ENCODE results near the gene GHRH.

GHRH gene, protein sequence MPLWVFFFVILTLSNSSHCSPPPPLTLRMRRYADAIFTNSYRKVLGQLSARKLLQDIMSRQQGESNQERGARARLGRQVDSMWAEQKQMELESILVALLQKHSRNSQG

DNA sequence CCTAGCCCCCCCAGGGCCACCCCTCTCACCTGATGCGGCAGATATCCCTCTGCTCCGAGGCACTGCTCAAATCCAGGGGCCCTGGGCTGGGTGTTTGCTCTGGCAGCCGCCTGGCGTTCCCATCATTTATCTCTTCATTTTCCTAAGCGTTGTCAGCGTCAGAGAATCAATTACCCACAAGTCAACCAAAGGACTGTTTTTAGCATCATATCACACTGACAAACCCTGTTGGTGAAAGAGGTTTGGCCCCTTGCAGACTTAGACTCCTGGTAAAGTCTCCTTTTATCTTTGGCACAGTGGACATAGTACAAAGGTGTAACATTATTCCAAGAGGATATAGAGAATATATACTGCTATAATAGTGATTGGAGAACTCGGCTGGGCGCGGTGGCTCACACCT is at the start of gene GHRH:
GHRH (minus strand) TSS at position 101 of the 400 bp plus-strand sequence. CDS start 4,925 bp downstream, outside the sequence.
- no peak for TF ChIP-seq ZNF274 (IDR thresholded peaks at IDR 0.05; ENCODE audit: low read depth, low read length)
- H3K4me3 ChIP-seq (ENCODE audit: low read length), result no peak within 1 kb of the TSS

DNA sequence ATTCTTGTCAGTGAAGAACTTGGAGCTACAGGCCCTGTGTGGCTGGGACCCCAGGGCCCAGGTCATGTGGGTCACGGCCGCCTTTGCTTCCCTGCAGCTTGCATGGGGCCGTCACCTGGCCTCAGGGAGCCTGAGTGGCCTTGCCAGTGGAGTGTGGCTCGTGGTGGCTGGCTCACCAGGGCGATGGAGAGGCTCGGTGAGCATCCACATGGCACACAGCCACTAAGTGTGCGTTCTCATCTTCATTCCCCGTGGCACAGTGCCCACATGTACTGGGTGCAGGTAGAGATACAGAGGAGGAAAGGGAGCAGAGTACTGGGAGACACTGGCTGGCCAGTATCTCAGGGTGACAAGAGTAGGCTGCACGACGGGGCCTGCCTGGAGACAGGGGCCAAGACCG is 49.3 kb upstream of the GHRH start:
- H3K4me3 ChIP-seq (ENCODE audit: low read length), result no peak overlapping the region
- TF ChIP-seq ZNF274 (IDR thresholded peaks at IDR 0.05; ENCODE audit: low read depth, low read length), result no peak

DNA sequence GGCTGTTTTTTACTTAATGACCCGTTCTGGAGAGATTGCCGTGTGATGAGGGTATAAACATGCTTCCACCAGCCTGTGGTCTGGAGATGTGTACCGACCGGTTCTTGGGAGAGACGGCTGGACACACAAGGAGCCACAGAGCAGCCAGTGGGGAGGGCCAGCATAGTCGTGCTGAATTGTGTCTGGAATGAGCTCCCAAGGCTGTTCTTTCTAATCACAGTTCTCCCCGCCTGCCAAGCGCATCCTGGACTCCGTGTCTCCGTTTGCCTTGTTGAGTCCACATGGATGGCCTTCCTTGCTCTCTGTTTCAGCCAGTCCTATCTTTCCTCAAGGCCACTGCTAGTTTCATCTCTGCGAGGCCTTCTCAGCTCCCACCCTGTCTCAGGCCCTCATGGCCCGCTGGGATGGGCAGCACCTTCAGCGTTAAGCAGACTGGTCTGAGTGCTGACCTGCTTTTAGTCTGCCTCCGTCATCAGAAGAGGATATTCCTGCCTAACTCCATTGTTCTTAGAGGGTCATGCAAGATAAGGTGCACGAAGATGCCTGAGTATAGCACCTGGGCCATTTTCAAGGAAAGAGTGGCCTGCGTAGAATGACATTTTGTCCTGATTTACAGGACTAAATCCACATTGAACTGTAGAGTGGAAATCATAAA is 48.4 kb upstream of the GHRH start:
- TF ChIP-seq ZNF274 (IDR thresholded peaks at IDR 0.05; ENCODE audit: low read depth, low read length), result no peak
- H3K4me3 ChIP-seq (ENCODE audit: low read length), result no peak overlapping the region

DNA sequence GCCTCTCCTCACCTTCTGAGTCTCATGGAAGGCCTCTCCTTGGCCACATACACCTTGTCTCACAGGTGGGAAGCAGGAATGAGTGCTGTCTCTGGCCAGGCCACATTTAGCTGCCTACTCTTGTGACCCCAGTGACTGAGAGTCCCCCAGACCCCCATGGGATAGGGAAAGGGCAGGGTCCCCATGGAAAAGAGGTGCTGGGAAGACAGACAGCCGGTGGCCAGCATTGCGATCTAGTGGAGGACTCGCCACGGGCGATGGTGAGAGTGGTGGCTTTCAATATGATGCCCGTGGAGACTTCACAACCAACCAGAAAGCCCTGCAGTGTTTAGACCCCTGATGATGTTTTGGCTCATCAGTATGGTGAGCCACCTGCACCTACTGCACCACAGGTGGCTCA is 47.7 kb upstream of the GHRH start:
- no peak overlapping the region; the same call in 1 of the 2 replicates for H3K4me3 ChIP-seq (ENCODE audit: low read length)
- TF ChIP-seq ZNF274 (IDR thresholded peaks at IDR 0.05; ENCODE audit: low read depth, low read length), result no peak

DNA sequence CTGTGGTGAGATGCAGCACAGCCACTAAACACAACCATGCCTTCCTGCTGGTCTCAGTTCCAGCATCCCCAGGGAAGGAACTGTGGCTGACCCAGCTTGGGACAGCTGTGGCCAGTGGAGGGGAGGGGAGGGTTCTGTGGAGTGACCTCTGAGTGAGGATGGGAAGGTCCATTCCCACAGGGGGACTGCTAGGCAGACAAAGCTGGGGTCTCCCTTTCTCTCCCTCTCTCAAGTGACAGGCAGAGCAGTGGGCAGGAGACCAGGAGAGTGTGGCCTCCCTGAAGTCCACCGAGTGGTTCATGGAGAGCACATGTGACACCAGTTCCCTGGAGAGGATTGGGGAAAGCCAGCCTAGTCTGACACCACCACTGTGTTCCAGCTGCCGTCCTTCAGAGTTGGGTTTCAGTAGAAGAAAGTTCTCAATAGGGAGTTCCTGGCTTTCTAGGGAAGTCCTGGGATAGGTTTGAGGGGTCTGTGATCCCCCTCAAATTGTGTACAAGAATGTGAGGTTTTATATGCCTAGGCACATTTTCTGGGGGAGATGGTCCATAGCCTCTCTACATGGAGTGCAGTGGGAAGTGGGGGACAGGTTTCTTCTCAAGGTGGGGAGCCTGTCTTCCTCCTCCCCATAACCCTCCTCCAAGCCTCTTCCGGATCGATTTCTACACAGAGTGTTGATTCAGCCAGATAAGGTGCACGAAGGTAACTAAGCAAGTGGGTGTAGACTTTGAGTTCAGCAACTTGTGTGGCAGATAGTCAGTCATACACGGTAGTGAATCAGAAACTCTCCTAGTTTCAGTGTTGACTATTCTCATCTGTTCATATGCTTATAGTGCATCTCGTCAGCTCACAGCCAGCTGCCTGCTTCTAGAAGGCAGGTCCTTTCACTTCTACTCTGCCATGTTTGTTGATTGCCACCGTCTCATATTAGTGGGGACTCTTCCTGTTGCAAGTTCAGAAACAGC is 46.8 kb upstream of the GHRH start:
- H3K4me3 ChIP-seq (ENCODE audit: low read length), result no peak overlapping the region; the same call in 1 of the 2 replicates

DNA sequence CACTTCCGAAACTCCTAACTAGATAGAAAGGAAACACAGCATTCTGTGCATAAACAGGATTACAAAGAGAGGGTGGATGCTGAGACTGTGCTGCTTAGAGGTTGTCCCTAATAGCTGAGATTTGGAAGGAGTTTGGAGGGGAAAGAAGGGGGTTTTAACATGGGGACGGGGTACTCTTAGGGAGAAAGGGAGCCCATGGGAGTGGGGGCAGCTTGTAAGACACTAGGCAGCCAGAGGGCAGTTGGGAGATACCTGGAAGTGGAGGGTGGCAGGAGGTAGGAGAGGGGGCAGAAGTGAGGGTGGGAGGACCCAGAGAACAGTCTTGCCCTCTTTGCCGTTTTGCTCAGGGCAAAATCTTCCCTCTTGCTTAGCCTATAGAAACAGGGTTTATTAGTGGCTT is 44.2 kb upstream of the GHRH start:
- no peak for TF ChIP-seq ZNF274 (IDR thresholded peaks at IDR 0.05; ENCODE audit: low read depth, low read length)
- no peak overlapping the region for H3K4me3 ChIP-seq (ENCODE audit: low read length)

More for the DNA sequence above, 46.8 kb upstream of the GHRH start:
- TF ChIP-seq ZNF274 (IDR thresholded peaks at IDR 0.05; ENCODE audit: low read depth, low read length), result no peak

DNA sequence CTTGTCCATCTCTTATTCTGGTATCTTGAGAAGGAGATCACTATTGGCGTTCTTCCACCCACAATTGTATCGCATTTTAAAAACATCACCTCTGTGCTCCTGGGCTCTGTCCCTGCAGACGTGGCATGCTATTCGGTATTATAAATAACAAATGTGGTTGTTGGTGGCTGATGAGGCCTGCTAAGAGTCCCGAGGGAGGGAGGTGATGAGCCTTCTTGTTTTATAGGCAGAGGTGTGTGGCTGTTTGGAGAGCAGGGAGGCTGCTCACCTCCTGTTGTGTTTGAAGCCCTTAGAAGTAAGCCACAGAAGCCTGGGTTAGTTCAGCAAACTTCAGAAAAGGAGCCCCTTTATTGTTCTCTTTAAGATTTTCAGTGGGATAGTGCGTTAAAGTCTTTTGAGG is 43.5 kb upstream of the GHRH start:
- no peak for TF ChIP-seq ZNF274 (IDR thresholded peaks at IDR 0.05; ENCODE audit: low read depth, low read length)
- no peak overlapping the region for H3K4me3 ChIP-seq (ENCODE audit: low read length)

DNA sequence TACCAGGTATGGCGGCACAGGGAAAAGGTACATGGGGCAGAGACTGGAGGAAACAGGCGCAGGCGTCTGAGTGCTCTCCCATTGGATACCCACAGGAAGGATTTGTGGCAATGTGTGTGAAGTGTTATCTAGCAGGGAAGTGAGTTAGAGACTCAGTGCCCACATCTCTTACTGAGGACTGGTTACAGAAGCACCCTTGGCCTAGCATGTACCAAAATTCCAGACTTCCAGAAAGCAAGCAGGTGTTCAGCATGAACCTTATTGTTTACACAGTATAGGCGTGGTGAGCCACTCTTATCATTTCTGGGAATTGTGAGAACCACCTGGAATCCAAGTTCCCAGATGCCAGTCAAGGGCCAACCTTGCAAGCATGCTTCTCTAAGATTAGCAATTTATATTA is 42.0 kb upstream of the GHRH start:
- TF ChIP-seq ZNF274 (IDR thresholded peaks at IDR 0.05; ENCODE audit: low read depth, low read length), result no peak
- no peak overlapping the region for H3K4me3 ChIP-seq (ENCODE audit: low read length)

DNA sequence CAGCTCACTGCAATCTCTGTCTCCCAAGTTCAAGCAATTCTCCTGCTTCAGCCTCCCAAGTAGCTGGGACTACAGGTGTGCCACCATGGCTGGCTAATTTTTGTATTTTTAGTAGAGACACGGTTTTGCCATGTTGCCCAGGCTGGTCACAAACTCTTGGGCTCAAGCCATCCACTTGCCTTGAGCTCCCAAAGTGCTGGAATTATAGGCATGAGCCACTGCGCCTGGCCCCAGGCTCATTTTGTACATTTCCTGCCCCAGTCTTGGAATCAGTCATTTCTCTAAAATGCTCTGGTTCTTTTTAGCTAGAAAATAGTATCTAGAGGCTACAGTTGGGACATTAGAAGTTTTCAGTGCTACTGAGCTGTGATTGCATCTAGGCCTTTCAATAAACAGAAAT is 41.4 kb upstream of the GHRH start:
- H3K4me3 ChIP-seq (ENCODE audit: low read length), result no peak overlapping the region
- TF ChIP-seq ZNF274 (IDR thresholded peaks at IDR 0.05; ENCODE audit: low read depth, low read length), result no peak

DNA sequence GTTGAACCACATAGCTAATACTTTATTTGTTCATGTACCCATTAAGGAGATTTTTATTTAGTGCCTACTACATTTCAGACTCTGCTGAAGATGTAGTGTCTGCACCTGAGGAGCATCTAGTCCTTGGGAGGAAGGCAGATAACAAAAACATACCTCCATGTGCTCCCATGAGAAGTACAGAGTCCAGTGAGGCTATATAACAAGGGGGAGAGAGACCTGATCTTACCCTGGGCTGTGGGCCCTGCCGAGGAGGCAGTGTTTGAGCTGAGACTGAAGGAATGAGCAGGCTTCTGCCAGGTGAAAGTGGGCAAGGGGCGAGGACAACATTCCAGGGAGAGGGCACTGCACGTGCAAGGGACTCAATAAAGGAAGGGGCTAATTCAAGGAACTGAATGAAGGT is 39.9 kb upstream of the GHRH start:
- TF ChIP-seq ZNF274 (IDR thresholded peaks at IDR 0.05; ENCODE audit: low read depth, low read length), result no peak
- no peak overlapping the region for H3K4me3 ChIP-seq (ENCODE audit: low read length)

DNA sequence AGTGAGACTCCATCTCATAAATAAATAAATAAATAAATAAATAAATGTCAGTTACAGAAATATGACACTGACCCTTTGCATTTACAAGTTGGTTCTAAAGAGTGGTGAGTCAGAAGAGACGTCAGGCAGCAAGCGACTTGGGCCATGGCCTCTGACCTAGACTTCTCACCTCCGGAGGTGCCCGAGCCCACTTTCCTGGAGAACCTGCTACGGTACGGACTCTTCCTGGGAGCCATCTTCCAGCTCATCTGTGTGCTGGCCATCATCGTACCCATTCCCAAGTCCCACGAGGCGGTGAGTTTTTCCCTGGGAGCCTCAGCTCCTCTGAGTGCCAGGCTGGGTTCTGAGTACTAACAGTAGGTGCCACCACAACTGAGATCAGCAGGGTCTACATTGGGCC is 39.5 kb upstream of the GHRH start:
- H3K4me3 ChIP-seq (ENCODE audit: low read length), result no peak overlapping the region
- no peak for TF ChIP-seq ZNF274 (IDR thresholded peaks at IDR 0.05; ENCODE audit: low read depth, low read length)

DNA sequence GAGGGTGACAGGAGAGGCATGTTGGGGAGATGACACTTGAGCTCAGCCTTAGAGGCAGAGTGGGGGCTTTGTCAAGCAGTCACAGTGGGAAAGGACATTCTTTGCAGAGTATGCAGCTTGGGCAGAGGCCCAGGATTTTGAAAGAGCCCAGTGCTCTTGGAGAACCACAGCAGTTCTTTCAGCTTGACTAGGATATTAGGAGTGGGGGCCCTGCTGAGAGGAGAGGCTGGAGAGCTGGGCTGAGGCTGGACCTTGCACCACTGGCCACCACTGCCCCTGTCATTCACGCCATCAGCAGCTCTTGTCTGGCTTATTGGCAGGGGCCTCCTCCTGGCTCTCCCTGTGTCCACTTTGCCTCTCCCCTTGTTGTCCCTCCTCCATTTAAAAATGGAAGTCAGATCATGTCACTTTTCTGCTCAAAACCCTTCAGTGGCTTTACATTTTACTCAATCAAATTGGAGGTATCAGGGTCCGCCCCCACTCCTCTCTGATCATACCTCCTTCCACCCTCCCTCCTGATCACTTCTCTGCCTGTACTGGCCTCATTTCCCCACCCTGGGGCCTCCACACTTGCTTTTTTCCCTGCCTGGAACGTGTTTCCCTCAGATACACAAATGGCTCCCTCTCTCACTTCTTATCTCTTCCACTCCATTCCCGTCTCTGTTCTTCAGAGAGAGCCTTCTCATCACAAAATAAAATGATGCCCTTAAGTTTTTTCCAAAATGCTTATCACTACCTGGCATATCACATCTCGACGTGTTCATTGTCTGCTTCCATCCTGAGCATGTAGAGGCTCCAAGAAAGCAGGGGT is 38.3 kb upstream of the GHRH start:
- no peak overlapping the region for H3K4me3 ChIP-seq (ENCODE audit: low read length)
- no peak for TF ChIP-seq ZNF274 (IDR thresholded peaks at IDR 0.05; ENCODE audit: low read depth, low read length)

DNA sequence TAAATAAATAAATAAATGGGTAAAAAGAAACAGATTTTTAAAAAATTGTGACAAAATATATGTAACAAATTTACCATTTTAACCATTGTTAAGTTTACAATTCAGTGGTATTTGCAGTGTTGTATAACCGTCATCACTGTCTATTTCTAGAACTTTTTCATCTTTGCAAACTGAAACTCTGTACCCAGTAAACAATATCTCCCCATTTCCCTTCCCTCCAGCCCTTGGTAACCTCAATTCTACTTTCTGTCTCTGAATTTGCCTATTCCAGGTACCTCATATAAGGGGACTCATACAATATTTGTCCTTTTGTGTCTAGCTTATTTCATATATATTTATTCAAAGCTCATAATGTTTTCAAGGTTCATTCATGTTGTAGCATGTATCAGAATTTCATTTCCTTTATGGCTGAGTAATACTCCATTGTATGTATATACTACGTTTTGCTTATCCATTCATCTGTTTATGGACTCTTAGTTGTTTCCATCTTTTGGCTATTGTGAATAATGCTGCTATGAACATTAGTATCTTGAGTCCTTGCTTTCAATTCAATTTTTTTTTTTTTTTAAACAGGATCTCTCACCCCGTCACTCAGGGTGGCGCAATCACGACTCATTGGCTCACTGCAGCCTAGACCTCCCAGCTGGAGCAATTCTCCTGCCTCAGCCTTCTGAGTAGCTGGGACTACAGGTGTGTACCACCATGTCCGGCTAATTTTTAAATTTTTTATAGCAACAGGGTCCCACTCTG is 36.8 kb upstream of the GHRH start:
- no peak for TF ChIP-seq ZNF274 (IDR thresholded peaks at IDR 0.05; ENCODE audit: low read depth, low read length)
- H3K4me3 ChIP-seq (ENCODE audit: low read length), result no peak overlapping the region

All from GM08714 (cell line).